Neural crest cell (in vitro differentiated cells): ENCODE measurements around the gene GATAD2B. TPM values are rescaled to one million over a fixed set of nuclear protein-coding genes. Genes with fewer than 3 reads are reported as not detected.

Source experiments
- DNase-seq: peaks from one replicate; pipeline ENCODE4 v3.0.0; 2021; ENCODE audit warnings: low read depth, mixed read lengths, low spot score
- H3K27ac Mint-ChIP-seq: one replicate; pipeline ENCODE4 v1.8.0; 2021; ENCODE audit warnings: mild to moderate bottlenecking, mixed read lengths; ENCODE audit not compliant: unreplicated experiment
- H3K27me3 Mint-ChIP-seq: 2 replicates; pipeline ENCODE4 v1.8.0; 2021; ENCODE audit warnings: low read depth, mild to moderate bottlenecking, mixed read lengths
- H3K36me3 Mint-ChIP-seq: 2 replicates; pipeline ENCODE4 v1.8.0; 2021; ENCODE audit warnings: low read depth, mild to moderate bottlenecking, mixed read lengths
- H3K4me1 Mint-ChIP-seq: 2 replicates; pipeline ENCODE4 v1.8.0; 2021; ENCODE audit warnings: mixed read lengths
- H3K4me3 Mint-ChIP-seq: one replicate; pipeline ENCODE4 v1.8.0; 2021; ENCODE audit warnings: mild to moderate bottlenecking, mixed read lengths
- H3K9me3 Mint-ChIP-seq: 2 replicates; pipeline ENCODE4 v1.8.0; 2021; ENCODE audit warnings: mixed read lengths
- total RNA-seq: library from RNA; stranded (reverse); gene quantifications from 2 replicates; pipeline ENCODE4 v1.2.1, GENCODE V29; 2021
- TF ChIP-seq, protein P1 (sequence below): fragments of 200-600 bp; sonication (generic); conservative IDR thresholded peaks from 2 replicates; pipeline ENCODE4 v1.5.0; 2021; ENCODE audit warnings: antibody characterized with exemption, mild to moderate bottlenecking

GATAD2B gene
- total RNA-seq, 1 donor from 2014 or later: 52.5 TPM

DNA sequence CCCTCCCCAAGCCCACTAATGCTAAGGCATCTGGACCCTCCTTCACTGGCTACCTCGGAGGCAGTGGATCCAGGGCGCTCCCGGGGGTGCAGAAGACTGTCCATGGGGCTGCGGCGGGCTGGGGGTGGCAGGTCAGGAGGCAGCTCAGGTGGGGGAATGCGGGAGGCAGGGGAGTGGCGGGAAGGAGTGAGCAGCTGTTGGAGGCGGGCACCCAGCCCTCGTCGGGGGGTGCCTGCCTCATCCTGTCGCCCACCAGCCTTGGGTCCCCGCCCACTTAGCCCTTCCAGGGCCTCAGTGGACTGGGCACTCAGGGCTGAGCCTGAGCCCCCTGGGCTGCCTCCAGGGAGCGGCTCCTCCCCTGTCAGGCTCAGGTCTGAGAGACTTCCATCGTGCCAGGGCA lies 10.7 kb upstream of the GATAD2B start:
- no peak overlapping the region for H3K4me3 Mint-ChIP-seq
- no peak overlapping the region for H3K27ac Mint-ChIP-seq
- peaks cover 5% of the 10 kb centered on the region for H3K36me3 Mint-ChIP-seq
- no peaks in the 10 kb centered on the region for H3K27me3 Mint-ChIP-seq
- no peak for DNase-seq
- peaks cover 11% of the 10 kb centered on the region for H3K4me1 Mint-ChIP-seq
- H3K9me3 Mint-ChIP-seq: no peaks in the 10 kb centered on the region
- TF ChIP-seq, protein P1, sequence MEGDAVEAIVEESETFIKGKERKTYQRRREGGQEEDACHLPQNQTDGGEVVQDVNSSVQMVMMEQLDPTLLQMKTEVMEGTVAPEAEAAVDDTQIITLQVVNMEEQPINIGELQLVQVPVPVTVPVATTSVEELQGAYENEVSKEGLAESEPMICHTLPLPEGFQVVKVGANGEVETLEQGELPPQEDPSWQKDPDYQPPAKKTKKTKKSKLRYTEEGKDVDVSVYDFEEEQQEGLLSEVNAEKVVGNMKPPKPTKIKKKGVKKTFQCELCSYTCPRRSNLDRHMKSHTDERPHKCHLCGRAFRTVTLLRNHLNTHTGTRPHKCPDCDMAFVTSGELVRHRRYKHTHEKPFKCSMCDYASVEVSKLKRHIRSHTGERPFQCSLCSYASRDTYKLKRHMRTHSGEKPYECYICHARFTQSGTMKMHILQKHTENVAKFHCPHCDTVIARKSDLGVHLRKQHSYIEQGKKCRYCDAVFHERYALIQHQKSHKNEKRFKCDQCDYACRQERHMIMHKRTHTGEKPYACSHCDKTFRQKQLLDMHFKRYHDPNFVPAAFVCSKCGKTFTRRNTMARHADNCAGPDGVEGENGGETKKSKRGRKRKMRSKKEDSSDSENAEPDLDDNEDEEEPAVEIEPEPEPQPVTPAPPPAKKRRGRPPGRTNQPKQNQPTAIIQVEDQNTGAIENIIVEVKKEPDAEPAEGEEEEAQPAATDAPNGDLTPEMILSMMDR: no peak

DNA sequence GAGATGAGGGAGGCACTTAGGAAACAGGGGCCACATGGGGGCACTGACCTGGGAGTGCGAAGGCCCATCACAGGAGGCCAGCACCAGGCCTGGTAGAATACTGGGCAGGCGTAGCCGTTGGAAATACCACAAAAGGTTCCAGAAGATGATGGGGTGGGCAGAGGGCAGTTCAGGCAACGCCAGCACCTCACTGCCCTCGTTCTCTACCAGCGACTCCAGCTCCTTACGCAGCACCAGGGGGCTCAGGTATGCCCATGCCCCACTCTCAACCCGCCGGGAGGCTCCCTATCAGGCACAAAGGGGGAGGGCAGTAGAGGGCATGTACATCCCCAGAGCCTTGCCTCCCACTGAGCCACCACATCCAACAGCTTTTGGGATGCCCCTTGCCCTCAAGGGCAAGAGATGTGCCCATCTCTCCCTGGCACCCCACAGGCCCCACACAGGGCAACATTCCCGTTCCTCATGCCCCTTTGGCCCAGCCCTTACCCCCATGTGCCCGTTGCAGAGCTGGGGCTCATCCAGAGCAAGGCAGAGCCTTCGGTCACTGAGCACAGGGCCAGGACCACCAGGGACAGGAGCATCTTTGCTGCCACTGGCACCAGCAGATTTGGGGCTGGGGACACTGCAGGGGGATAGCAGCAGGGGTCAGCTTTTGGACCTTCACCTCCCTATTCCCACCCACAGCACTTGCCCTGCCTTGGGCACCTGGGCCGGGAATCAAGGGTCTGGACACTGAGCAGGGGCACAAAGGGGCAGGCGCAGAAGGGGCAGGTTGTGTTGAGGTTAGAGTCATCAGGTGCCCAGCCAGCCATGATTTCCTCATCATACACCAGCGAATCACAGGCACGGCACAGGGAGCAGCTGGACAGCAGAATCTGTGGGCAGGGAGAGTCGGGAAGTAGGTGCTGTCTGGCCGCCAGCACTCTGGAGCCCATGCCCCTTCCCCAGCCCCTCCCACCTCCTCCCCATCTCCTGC lies 9.7 kb upstream of the GATAD2B start:
- peaks cover 17% of the 10 kb centered on the region for H3K4me1 Mint-ChIP-seq
- H3K36me3 Mint-ChIP-seq: peaks cover 5% of the 10 kb centered on the region
- H3K27ac Mint-ChIP-seq: no peak overlapping the region
- no peaks in the 10 kb centered on the region for H3K27me3 Mint-ChIP-seq
- DNase-seq: no peak
- H3K4me3 Mint-ChIP-seq: no peak overlapping the region
- H3K9me3 Mint-ChIP-seq: no peaks in the 10 kb centered on the region
- TF ChIP-seq, protein P1: no peak

DNA sequence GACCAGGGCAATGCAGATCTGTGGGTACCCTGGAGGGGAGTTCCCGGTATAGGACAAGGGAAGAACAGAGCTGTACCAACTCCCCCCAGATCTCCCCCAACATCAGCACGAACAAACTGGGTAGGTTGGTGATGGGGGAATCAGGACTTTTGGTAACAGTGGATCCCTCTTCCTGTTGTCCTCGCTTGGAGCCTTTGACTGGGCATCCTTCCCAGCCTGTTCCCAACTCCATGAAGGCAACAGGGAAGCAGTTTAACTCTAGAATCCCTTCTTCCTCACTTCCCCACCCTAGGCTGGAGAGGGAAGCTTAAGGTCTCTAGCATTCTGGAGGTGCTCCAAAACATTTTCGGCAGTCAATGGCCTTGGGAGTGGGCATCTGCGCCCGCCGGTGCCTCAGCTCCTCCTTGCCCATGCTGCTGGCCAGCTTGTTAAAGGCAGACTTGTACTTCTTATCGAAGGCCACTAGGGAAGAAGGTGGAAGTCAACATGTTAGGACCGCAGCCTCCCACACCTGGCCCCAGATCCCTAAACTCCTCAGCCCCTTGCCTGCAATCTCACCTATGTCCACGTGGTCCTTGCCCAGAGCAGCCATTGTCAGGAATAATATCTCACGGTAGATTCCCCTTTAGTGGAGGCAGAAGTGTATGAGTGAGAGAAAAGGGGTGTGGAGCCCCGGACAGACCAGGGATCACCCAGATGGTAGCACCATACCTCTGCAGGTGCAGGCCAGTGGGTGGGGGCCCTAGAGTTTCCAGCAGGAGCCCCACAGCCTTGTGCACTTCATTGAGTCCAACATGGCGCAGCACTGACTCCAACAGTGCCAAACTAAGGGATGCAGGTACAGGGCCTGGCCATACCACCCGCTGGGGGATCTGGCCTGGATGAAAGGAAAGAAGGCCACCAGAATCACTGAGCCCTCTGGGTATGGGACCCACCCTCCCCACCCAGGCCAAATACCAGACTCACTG lies 7.5 kb upstream of the GATAD2B start:
- peaks cover 5% of the 10 kb centered on the region for H3K36me3 Mint-ChIP-seq
- no peaks in the 10 kb centered on the region for H3K9me3 Mint-ChIP-seq
- DNase-seq: no peak
- no peak overlapping the region for H3K4me3 Mint-ChIP-seq
- peak overlapping the region; percentile 88 for H3K27ac Mint-ChIP-seq
- H3K4me1 Mint-ChIP-seq: peaks cover 20% of the 10 kb centered on the region
- TF ChIP-seq, protein P1: peak; percentile 13
- H3K27me3 Mint-ChIP-seq: no peaks in the 10 kb centered on the region

DNA sequence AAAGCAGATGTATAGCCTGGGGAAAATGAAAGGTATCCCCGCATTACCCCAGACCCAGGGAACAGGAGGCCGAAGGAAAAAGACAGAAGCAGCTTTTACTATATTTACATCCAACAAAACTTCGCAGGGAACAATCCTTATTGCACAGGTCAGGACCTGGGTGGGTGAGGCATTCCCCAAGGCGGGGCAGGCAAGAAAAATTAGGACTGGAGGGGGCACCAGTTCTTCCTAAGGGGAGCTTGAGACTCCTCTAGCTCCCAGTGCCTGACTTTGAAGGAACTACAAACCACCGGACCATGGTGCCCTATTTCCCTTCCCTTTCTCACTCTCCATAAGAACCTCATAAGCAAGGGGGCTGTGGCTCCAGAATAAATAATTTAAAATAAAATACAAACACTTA lies 6.7 kb upstream of the GATAD2B start:
- Mint-ChIP-seq H3K4me1 (peaks cover 20% of the 10 kb centered on the region), H3K36me3 (peaks cover 1% of the 10 kb centered on the region), H3K27me3 (no peaks in the 10 kb centered on the region), H3K4me3 (peak overlapping the region; percentile 26), H3K9me3 (no peaks in the 10 kb centered on the region), H3K27ac (peak overlapping the region; percentile 88)
- TF ChIP-seq, protein P1: no peak
- no peak for DNase-seq

DNA sequence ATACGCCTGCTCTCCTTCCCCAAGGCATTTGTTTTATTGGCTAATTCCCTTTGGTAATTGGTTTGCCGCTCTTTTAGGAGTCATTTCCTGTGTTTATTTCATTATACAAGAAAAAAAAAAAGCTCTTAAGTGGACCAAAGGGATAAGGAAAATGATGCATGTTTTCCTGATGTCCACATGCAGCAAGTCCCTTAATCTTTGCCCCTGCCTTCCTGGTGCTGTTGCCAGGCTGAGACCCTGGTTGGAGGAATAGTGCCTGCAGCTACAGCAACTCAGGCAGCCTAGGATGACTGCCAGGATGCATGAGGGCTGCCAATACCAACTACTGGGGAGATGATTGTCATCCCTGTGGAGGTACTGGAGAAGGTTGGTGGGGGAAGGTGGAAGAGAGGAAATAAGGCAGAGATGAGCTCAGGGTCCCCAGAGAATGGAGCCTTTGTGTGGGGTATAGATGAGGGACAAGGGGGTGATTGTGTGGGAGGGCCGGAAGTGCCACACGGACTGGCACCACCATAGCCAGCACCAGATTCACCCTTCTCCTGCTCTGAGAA lies 6.1 kb upstream of the GATAD2B start:
- peak overlapping the region; percentile 26 for H3K4me3 Mint-ChIP-seq
- TF ChIP-seq, protein P1: no peak
- H3K27me3 Mint-ChIP-seq: no peaks in the 10 kb centered on the region
- no peaks in the 10 kb centered on the region for H3K9me3 Mint-ChIP-seq
- DNase-seq: no peak
- peak overlapping the region; percentile 88 for H3K27ac Mint-ChIP-seq
- peaks cover 22% of the 10 kb centered on the region for H3K4me1 Mint-ChIP-seq
- no peaks in the 10 kb centered on the region for H3K36me3 Mint-ChIP-seq
